Measurements from ENCODE around the gene PLSCR1. TPM values are rescaled to one million over a fixed set of nuclear protein-coding genes. Genes with fewer than 3 reads are reported as not detected.
A peak's percentile ranks its signal among the peaks of the same experiment; 100 is the strongest.

PLSCR1 gene
- total RNA-seq, 1 experiment from 2014 or later: 60.1 TPM

- Histone ChIP-seq H3K9me2 (ENCODE audit: insufficient read depth) (no peaks in the 10 kb centered on the region), H3K27me3 (ENCODE audit: insufficient read depth, low read depth) (no peaks in the 10 kb centered on the region), H2AFZ (no peak overlapping the region), H3K9me3 (ENCODE audit: insufficient read depth, low read depth) (no peaks in the 10 kb centered on the region), H3K79me2 (ENCODE audit: low read depth) (peaks cover 49% of the 10 kb centered on the region), H3K4me3 (no peak overlapping the region; the same call in 1 of the 2 replicates), H4K20me1 (ENCODE audit: insufficient read depth) (no peaks in the 10 kb centered on the region; the same call in 1 of the 2 replicates), H3K4me2 (peak overlapping the region; percentile 77), H3K27ac (no peak overlapping the region), H3F3A (ENCODE audit: insufficient read depth, low read depth) (0 out of 2 replicates have a peak, but pooled peaks cover 6% of the 10 kb centered on the region), H3K36me3 (ENCODE audit: low read depth) (peaks cover 10% of the 10 kb centered on the region; the same call in 1 of the 2 replicates), H3K4me1 (replicated peaks; ENCODE audit: insufficient read depth) (peaks cover 26% of the 10 kb centered on the region)
- TF ChIP-seq CTCF (conservative IDR thresholded peaks at IDR 0.05): no peak
- intact Hi-C loops (cut with micrococcal nuclease; ENCODE audit: unreplicated experiment): loop anchor here (2.0 kb wide), 1 partner anchor 21 kb away; no protein-coding TSS in a partner anchor
- BruUV-seq (replicated peaks): no TSS peak
- ChIA-PET POLR2A (ENCODE audit: unreplicated experiment) (no interaction called here), CTCF (no interaction called here)
- DNase-seq: no peak
These were observed 2.2 kb downstream of the PLSCR1 start for GRCh38 chr3:146542179-146542578.

GRCh38 chr3:146540978-146541377 lies 3.4 kb downstream of the PLSCR1 start:
- no TSS peak for BruUV-seq (replicated peaks)
- Histone ChIP-seq H3K4me2 (0 out of 2 replicates have a peak overlapping the region, but pooled peaks have one; percentile 77), H3K4me1 (replicated peaks; ENCODE audit: insufficient read depth) (peaks cover 26% of the 10 kb centered on the region), H3K79me2 (ENCODE audit: low read depth) (peaks cover 49% of the 10 kb centered on the region), H2AFZ (no peak overlapping the region), H3K36me3 (ENCODE audit: low read depth) (peaks cover 10% of the 10 kb centered on the region; the same call in 1 of the 2 replicates), H3K9me3 (ENCODE audit: insufficient read depth, low read depth) (no peaks in the 10 kb centered on the region), H3K27me3 (ENCODE audit: insufficient read depth, low read depth) (no peaks in the 10 kb centered on the region), H4K20me1 (ENCODE audit: insufficient read depth) (no peaks in the 10 kb centered on the region; the same call in 1 of the 2 replicates), H3K9me2 (ENCODE audit: insufficient read depth) (no peaks in the 10 kb centered on the region), H3F3A (ENCODE audit: insufficient read depth, low read depth) (0 out of 2 replicates have a peak, but pooled peaks cover 6% of the 10 kb centered on the region), H3K4me3 (no peak overlapping the region), H3K27ac (no peak overlapping the region)
- no peak for TF ChIP-seq EZH2 (IDR thresholded peaks at IDR 0.05; ENCODE audit: low read depth)
- TF ChIP-seq CTCF (conservative IDR thresholded peaks at IDR 0.05): no peak
- ChIA-PET POLR2A (ENCODE audit: unreplicated experiment) (interaction anchor here (0.5 to 0.7 kb wide), 2 partner anchors 15 to 34 kb away, joined by 3 to 4 read pairs; no protein-coding TSS in a partner anchor), CTCF (no interaction called here)
- DNase-seq: no peak
- intact Hi-C loops (cut with micrococcal nuclease; ENCODE audit: unreplicated experiment): no loop called here

GRCh38 chr3:146540236-146540635 lies 4.2 kb downstream of the PLSCR1 start:
- no peak for TF ChIP-seq EZH2 (IDR thresholded peaks at IDR 0.05; ENCODE audit: low read depth)
- no peak for TF ChIP-seq CTCF (conservative IDR thresholded peaks at IDR 0.05)
- H3K4me3 ChIP-seq: no peak overlapping the region
- POLR2A ChIA-PET (ENCODE audit: unreplicated experiment): no interaction called here

More at GRCh38 chr3:146540236-146540635, 4.2 kb downstream of the PLSCR1 start:
- Histone ChIP-seq H3K4me1 (replicated peaks; ENCODE audit: insufficient read depth) (peaks cover 25% of the 10 kb centered on the region), H3K4me2 (no peak overlapping the region), H2AFZ (no peak overlapping the region), H3K36me3 (ENCODE audit: low read depth) (peaks cover 10% of the 10 kb centered on the region; the same call in 1 of the 2 replicates), H3K27ac (no peak overlapping the region), H3F3A (ENCODE audit: insufficient read depth, low read depth) (0 out of 2 replicates have a peak, but pooled peaks cover 6% of the 10 kb centered on the region), H3K79me2 (ENCODE audit: low read depth) (peaks cover 49% of the 10 kb centered on the region), H3K27me3 (ENCODE audit: insufficient read depth, low read depth) (no peaks in the 10 kb centered on the region), H3K9me3 (ENCODE audit: insufficient read depth, low read depth) (no peaks in the 10 kb centered on the region), H3K9me2 (ENCODE audit: insufficient read depth) (no peaks in the 10 kb centered on the region), H4K20me1 (ENCODE audit: insufficient read depth) (no peaks in the 10 kb centered on the region; the same call in 1 of the 2 replicates)
- no peak for DNase-seq
- BruUV-seq (replicated peaks): no TSS peak
- CTCF ChIA-PET: no interaction called here
- intact Hi-C loops (cut with micrococcal nuclease; ENCODE audit: unreplicated experiment): no loop called here

Data from PC-9 (cell line).